Kidney capillary endothelial cell (primary cell): Measurements from ENCODE around the gene POLE.

Experiments used
- DNase-seq: peaks from one replicate; pipeline ENCODE4 v3.0.0-alpha.2; 2018; ENCODE audit warnings: low spot score

POLE gene, protein sequence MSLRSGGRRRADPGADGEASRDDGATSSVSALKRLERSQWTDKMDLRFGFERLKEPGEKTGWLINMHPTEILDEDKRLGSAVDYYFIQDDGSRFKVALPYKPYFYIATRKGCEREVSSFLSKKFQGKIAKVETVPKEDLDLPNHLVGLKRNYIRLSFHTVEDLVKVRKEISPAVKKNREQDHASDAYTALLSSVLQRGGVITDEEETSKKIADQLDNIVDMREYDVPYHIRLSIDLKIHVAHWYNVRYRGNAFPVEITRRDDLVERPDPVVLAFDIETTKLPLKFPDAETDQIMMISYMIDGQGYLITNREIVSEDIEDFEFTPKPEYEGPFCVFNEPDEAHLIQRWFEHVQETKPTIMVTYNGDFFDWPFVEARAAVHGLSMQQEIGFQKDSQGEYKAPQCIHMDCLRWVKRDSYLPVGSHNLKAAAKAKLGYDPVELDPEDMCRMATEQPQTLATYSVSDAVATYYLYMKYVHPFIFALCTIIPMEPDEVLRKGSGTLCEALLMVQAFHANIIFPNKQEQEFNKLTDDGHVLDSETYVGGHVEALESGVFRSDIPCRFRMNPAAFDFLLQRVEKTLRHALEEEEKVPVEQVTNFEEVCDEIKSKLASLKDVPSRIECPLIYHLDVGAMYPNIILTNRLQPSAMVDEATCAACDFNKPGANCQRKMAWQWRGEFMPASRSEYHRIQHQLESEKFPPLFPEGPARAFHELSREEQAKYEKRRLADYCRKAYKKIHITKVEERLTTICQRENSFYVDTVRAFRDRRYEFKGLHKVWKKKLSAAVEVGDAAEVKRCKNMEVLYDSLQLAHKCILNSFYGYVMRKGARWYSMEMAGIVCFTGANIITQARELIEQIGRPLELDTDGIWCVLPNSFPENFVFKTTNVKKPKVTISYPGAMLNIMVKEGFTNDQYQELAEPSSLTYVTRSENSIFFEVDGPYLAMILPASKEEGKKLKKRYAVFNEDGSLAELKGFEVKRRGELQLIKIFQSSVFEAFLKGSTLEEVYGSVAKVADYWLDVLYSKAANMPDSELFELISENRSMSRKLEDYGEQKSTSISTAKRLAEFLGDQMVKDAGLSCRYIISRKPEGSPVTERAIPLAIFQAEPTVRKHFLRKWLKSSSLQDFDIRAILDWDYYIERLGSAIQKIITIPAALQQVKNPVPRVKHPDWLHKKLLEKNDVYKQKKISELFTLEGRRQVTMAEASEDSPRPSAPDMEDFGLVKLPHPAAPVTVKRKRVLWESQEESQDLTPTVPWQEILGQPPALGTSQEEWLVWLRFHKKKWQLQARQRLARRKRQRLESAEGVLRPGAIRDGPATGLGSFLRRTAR (N-terminal part only)

DNA sequence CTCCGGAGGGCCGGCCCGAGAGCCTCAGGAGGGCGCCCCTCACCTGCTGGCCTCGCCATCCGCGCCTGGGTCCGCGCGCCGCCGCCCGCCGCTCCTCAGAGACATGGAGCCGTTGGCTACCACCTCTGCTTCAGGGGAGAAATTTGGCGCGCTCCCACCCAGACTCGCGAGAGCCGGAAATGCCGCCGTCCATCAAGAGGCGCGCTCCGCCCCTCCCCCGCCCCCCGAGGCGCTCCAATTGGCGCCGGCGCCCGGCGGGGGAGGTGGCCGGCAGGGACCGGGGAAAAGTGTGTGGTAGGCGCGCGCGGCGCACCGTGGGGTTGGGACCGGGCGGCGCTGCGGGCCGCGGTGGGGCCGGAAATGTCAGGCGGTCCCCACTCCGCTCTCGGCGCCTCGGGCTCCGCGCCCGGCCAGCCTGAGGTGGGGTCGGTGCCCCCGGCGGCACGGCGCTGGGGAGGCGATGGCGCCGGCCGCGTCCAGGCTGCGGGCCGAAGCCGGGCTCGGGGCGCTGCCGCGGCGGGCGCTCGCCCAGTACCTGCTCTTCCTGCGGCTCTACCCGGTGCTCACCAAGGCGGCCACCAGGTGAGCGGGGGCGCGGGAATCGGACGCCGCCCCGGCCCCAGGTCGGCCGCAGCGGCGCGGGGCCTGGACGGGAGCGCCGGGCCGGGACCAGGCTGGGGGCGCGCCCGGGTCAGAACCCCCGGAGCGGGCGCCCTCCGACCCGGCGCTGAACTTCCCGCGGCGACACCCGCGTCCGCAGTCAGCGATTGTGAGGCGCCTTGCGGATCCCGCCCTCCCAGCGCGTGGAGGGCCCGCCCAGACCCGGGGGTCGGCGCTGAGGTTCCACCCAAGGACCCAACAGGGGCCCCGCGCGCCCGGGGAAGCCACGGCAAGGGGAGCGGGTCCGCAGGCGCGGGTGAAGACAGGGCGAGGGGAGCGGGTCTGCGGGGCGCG is at the start of gene POLE, which contains the start of gene PXMP2:
Gene POLE, minus strand, starts transcription at position 132 of the 954 bp plus-strand sequence. Its CDS starts 27 bp downstream, at position 105.
Gene PXMP2, plus strand, starts transcription at position 377 of the 954 bp plus-strand sequence. Its CDS starts 84 bp downstream, at position 461.
- peak; percentile 91 for DNase-seq

DNA sequence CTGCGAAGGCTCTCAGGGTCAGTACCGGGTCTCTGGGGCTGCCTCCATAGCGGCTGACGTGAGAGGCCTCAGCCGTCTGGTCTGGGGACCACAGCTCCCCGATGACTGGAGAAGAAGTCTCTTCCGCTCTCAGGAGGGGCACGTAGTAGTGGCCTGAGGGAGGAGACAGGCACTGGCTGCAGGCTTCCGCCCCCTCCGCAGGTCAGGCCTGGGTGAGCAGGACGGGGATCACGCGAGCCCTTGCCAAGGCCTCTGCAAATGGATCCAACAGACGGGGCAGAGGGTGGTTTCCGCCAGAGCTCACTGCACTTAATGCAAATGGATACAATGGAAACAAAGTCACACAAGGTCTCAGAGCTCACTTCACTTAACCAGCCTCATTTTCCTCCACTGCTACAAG is 49.8 kb upstream of the POLE start:
- DNase-seq: no peak

DNA sequence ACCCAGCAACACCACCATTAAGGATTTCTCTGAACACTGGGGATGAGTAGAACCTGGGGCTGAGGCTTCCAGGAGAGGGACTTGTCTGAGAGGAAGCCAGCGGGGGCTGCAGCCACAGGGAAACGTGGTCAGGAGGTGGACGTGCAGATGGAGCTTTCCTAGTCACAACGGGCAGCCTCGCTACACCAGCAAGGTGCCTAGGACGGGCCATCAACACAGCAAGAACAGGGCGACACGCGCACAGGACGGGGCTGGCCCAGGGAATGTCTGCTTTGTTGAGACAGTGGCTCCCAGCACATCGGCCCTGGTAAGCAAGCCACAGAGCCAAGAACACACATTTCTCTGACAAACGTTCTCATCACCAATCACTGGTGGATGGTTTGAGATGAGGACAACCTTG is 49.2 kb upstream of the POLE start:
- no peak for DNase-seq

DNA sequence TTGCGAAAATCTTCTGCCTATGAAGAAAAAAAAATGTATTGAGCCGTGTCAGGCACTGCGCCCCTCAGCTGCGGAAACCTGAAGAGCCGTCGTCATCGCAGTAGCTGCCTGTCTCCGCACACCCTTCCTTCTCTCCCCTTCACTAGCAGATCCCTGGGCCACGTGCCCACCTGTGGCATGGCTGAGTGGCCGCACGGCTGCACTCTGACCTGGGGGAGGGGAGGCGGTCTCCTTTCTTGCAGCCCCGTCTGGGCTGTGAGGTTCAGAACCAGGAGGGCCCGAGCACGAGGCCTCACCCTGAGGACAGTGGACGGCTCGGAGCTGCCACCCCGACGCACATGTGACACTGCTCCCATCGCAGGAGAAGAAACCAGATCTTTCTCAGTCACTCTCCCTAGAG is 48.4 kb upstream of the POLE start:
- no peak for DNase-seq

DNA sequence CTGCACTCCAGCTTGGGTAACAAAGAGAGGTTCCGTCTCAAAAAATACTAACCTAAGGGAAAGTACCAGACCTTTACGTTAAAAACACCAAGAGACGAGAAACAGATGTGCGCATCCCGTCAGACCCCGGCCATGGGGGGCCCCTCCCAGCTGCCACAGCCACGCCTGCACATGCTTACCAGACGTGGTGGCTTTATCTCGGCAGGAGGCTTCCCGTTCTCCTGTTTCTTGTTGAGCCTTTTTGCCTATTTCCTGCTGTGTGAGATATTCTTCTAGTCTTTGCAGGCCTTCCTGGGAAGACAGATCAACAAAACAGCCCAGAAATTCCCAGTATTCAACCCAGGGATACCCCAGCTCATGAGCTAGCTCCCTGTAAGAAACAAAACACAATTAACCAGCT is 47.1 kb upstream of the POLE start:
- no peak for DNase-seq

DNA sequence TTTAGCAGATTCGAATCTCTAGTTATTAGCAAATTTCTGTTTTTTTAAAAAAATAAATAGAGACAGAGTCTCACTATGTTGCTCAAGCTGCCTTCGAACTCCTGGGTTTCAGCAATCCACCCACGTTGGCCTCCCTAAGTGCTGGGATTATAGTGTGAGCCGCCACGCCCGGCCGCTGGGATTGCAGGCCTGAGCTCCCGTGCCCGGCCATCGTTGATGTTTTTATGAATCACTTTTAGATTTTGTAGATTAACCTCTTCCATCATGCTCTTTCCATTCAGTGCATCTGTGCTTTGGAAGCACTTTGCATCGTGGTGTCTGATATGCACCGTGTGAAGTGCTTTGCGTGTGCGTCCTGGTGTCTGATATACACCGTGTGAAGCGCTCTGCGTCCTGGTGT is 44.4 kb upstream of the POLE start:
- DNase-seq: no peak

DNA sequence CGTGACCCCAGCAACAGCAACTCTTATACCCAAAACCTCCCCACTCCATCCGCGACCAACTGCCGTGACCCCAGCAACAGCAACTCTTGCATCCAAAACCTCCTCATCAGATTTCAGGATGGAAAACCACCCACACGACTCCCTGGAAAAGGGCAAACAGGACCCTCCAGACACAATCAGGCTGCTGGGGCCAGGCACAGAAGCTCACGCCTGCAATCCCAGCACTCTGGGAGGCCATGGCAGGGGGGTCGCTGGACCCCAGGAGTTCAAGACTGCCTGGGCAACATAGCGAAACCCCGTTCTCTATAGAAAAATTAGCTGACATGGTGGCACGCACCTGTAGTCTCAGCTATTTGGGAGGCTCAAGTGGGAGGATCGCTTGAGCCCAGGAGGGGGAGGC is 43.2 kb upstream of the POLE start:
- DNase-seq: no peak

DNA sequence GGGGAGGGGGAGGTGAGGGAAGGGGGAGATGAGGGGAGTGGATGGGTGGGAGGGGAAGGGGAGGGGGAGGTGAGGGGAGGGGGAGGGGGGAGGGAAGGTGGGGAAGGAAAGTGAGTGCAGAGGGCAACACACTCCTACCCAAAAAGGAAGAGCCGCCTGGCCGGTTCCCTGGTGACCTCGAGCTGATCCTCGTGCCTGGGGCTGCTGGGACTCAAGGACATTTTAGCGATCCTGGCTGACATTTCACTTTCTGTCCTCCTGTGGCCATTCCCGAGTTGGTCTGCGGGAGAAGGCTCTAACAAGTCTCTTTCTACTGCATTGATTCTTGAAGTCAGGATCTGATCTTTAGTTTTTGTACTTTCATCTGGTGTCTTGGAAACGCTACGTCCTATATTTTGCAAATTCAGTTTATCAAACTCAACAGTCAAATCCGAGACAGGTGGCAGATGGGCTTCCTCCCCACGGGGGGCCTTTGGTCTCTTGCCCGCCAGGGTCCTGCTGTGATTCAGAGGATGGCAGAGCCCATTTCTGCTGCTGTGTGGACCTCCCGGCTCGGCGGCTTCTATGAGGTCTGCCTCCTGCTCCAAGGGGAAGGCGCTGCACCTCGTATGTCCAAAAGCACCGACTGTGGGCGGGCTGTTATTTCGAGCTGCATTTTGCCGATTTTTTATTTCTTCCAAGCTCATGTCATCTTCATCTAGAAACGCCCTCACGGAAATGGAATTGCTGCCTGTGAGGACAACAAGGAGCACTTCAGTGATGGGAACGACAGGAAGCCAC is 42.6 kb upstream of the POLE start:
- no peak for DNase-seq

DNA sequence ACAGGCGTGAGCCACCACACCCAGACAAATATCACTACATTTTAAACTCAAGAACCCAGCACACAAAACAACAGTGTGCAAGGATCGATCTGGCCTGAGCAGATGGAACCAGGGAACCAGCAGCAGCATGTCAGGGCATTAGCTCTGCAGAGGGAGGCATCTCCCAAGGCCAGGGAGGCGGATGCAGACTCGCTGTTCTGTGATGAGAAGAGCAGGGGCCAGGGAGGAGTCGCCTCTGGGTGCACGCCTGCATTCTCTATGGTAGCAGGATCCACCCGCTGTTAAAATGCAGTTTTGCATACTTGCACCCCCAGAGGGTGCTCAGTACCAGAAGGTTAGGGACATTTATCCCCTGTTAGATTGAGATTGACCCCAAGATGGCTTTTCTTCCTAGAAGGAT is 41.4 kb upstream of the POLE start:
- no peak for DNase-seq

DNA sequence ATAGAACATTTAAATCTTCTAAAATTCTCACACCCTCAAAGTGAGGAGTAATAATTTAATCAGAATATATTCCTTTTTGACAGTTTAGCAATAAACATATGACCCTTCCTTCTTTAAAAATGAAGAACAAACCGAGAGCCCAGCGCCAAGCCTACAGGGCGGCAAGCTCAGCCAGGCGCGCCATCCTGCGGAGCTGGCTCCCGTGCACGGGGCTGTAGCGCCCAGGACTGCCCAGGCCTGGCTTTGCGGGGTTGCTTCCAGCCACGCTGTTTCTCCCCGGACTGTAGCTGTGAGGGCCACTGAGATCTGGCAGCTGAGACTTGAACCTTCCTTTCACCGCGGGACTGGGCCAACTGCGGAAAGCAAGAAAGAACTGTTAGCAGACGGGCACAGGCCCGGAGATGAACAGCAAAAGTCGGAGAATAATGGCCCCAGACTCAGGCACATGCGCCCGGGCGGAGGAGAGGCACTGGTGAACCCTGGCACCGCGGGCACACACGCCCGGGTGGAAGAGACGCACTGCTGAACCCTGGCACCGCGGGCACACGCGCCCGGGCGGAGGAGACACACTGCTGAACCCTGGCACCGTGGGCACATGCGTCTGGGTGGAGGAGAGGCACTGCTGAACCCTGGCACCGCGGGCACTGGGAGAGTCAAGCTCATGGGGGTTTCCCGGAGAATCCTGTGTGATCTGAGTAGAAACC is 40.1 kb upstream of the POLE start:
- DNase-seq: no peak

DNA sequence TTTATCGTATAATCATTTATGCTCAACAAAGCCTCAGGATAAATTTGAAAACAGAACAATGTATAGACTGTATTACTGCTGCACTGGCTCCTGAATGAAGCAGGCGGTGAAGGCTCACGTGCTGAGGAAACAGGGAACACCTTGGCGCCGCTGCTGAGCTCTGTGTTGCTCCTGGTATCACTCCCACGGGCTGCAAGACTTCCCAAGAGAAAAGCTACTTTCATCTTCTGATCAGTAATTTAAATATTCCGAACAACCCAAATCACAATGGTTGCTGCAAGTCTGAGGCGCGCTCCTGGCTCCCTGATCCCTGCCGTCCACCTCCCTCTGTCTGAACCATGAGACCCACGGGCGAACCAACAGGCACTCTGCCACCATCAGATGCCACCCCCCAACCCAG is 39.2 kb upstream of the POLE start:
- DNase-seq: no peak

DNA sequence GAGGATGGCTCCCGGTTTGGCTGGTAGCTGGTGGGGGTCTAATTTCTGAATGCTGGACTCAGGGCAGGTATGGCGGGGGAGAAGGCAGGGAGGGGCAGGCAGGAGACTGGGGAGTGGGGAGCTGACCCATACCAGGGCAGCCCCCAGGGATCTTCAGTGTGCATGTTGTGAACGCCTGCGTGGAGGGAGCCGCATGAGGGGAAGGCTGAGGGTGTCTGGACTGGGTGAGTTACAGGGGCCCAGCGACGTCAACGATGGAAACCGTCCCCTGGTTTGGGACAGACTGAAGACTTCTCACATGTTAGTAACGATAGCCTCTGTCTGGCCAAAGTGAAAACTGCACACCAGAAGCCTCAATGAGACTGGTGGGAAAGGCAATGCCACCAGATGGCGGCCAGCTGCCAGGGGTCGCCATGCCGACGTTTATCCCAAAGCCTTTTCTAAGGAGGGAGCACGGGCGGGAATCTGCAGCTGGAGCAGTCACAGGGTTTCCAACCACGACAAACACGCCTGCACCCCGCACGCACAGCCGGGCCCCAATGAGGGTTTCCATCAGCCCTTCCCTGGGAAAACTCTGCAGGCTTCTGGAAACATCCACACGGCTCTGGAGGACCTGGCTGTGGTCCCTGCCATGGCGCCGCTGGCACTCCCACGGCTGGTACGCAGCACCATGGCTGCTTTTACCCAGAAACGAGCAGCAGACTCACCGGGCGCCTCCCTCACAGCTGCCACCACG is 37.5 kb upstream of the POLE start:
- no peak for DNase-seq

DNA sequence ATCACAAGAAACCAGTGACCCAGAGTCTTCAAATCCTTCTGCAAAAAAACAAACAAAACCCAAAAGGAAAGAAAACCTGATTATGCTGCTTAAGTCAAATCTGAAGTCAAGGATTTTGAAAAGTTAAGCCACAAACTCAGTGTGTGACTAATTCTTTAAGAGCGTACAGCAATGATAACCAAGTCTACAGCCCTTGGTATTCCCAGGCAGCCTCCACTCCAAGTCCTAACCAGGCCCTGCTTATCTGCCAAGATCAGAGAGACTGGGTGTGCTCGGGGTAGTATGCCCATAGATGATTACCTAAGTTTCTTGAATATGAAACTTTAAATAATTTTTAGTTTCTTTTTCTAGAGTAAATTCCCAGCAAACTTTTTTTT is 36.6 kb upstream of the POLE start:
- DNase-seq: no peak

DNA sequence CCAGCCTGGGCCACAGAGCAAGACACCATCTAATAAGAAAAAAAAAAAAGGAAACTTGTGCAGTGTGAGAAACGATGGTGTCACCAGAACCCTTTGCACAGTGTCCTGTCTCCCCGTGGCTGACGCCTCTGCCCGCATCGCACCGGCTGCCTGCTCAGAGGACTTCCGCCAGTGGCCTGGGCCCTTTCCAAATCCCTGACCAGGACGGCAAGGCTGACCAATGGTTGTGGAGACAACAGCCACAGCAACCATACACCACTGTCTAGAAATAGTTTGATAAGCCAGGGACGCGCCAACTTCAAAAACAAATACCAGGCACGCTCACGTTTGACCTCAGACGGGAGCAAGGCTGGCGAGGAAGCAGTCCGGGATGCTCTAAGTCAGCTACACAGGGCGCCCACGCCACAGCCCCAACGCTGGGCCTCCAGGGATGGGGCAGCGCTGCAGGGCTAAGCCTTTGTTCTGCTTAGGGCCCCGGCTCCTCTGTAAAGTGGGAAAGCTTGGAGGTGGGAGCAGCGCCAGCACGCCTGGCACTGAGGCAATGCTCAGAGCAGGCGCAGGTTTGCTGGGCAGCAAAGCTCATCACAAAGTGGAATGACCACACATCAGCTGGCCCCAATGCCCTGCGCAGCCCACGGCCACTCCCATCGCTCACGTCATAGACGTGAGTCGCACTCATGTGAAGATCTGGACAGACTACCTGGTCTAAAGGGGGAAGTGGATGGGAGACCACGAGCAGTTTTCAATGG is 36.0 kb upstream of the POLE start:
- no peak for DNase-seq

DNA sequence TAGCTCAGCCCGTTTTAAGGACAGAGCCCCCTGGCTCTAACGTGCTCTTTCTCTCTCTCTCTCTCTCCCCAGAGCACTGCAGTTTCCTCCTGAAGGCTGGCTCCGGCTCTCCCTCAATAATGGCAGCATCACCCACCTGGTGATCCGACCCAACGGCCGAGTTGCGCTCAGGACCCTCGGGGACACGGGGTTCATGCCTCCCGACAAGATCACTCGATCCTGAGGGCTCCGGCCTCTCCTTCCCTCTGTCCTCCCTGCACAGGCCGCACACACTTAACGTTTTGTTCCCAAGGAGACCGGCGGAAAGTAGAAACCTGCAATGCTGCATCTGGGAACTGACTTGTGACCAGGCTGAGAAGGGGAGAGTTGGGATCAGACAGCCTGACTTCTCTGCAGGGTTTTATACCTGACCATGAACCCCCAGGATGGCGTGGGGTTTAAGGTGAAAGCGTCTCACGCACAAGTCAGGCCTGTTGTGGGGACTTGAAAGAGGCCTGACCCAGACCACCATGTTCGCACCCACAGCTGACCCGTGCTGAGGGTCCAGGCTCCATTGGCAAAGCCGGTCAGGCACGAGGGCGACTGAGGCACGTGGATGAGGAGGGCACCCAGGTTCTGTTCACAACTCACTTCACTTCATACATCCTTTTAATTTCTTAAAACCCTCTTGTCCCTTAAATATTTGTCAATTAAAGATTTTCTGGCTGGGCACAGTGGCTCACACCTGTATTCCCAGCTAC is 33.6 kb upstream of the POLE start:
- no peak for DNase-seq

DNA sequence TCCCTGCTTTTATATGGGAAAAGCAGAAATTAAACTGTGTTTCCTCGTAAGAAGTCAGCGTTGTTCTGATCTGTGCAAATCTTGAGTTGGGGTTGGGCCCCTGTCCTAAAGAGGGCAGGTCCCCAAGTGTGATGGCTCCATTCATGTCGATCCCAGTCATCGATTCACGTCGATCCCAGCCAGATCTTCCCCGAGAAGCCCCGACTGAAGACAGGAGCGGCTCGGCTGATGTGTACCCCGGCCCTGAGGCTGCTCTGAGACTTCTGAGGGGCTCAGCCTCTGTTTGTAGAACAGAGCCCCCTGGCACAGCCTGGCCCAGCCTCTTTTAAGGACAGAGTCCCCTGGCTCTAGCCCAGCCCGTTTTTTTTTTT is 32.8 kb upstream of the POLE start:
- no peak for DNase-seq

DNA sequence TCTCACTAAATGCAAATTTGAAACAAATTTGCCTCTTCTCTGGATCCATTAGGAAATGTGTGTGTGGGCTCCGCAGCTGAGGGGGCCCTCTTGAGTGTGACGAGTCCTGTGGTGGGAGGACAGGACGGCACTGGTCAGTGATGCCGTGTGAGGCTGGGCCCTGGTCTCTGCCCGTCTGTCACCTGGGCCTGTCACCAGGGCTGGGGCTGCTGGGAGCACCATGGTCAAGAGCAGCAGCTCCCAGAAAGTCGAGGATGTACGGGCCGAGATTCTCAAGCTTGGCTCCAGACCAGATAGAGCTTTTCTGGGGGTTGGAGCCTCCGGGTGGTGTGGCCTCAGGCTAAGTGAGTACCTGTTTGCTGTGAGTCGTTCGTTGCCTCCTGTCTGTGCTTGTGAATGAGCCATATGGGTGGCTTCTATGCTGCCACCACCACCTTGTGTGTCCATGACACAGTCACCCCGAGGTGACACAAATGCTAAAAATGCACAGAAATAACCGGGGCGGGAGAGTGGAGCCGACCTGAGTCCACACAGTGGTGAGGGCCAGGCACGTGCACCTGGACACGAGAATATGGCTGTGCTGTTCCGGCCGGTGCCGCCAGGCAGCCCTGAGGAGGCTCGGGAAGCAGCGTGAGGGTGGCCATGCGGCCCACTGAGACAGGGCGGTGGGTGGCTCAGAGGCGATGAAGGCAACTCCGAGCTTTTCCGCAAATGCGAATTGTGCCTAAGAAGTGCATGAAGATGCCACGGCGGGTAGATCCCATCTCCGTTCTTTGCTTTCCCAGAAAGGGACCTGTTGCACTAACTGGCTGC is 32.2 kb upstream of the POLE start:
- no peak for DNase-seq
